ENCODE measurements around the gene GPC1.

DNA sequence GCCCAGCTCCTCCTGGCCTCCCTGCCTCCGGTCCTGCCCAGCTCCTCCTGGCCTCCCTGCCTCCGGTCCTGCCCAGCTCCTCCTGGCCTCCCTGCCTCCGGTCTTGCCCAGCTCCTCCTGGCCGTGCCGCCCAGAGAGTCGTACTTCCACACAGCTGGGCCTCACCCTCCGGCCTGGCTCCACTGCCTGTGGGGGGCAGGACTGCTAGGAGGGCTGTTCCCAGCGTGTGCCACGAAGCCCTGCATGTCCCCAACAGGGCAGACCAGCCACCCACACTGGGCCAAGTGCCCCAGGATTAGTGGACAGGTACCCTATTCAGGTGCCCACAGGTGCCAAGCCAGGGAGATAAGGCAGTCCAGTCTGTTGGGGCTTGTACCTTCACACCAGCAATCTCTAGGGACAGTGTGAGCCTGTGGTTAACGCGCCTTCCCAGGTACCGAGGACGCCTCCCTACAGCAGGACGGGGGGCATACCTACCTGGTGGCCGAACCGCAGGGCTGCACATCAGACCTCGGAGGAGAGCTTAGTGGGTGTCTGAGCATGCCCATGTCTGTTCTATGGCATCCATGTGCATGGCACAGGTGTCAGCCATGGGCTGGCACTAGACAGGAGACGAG, 5.3 kb downstream of the GPC1 start:
- TF ChIP-seq EZH2 (IDR thresholded peaks at IDR 0.05; ENCODE audit: low read length, missing control alignments), result no peak
- TF ChIP-seq, protein P1, sequence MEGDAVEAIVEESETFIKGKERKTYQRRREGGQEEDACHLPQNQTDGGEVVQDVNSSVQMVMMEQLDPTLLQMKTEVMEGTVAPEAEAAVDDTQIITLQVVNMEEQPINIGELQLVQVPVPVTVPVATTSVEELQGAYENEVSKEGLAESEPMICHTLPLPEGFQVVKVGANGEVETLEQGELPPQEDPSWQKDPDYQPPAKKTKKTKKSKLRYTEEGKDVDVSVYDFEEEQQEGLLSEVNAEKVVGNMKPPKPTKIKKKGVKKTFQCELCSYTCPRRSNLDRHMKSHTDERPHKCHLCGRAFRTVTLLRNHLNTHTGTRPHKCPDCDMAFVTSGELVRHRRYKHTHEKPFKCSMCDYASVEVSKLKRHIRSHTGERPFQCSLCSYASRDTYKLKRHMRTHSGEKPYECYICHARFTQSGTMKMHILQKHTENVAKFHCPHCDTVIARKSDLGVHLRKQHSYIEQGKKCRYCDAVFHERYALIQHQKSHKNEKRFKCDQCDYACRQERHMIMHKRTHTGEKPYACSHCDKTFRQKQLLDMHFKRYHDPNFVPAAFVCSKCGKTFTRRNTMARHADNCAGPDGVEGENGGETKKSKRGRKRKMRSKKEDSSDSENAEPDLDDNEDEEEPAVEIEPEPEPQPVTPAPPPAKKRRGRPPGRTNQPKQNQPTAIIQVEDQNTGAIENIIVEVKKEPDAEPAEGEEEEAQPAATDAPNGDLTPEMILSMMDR (conservative IDR thresholded peaks at IDR 0.05 in 1 of 2, IDR thresholded peaks at IDR 0.05 in 1 of 2; ENCODE audit: low read depth in 1 of 2, low read length in 2 of 2), result no peak

Data from fibroblast of lung (primary cell).